ENCODE measurements around the gene BSDC1. TPM values are rescaled to one million over a fixed set of nuclear protein-coding genes. Genes with fewer than 3 reads are reported as not detected.

BSDC1 gene
- total RNA-seq, 1 experiment from 2014 or later = 44.3 TPM

GRCh38 chr1:32334864-32335534 is 59.2 kb downstream of the BSDC1 start (continued):
- TF ChIP-seq, protein P1, sequence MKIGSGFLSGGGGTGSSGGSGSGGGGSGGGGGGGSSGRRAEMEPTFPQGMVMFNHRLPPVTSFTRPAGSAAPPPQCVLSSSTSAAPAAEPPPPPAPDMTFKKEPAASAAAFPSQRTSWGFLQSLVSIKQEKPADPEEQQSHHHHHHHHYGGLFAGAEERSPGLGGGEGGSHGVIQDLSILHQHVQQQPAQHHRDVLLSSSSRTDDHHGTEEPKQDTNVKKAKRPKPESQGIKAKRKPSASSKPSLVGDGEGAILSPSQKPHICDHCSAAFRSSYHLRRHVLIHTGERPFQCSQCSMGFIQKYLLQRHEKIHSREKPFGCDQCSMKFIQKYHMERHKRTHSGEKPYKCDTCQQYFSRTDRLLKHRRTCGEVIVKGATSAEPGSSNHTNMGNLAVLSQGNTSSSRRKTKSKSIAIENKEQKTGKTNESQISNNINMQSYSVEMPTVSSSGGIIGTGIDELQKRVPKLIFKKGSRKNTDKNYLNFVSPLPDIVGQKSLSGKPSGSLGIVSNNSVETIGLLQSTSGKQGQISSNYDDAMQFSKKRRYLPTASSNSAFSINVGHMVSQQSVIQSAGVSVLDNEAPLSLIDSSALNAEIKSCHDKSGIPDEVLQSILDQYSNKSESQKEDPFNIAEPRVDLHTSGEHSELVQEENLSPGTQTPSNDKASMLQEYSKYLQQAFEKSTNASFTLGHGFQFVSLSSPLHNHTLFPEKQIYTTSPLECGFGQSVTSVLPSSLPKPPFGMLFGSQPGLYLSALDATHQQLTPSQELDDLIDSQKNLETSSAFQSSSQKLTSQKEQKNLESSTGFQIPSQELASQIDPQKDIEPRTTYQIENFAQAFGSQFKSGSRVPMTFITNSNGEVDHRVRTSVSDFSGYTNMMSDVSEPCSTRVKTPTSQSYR (CRISPR knock-in tag; IDR thresholded peaks at IDR 0.05) = no peak
- no peak for TF ChIP-seq ZNF512 (CRISPR knock-in tag; IDR thresholded peaks at IDR 0.05; ENCODE audit: borderline replicate concordance)
- TF ChIP-seq ZNF263 (CRISPR knock-in tag; IDR thresholded peaks at IDR 0.05; ENCODE audit: low read depth) = 0 out of 2 replicates have a peak, but pooled peaks have one; percentile 23
- TF ChIP-seq TEAD4 (CRISPR knock-in tag; IDR thresholded peaks at IDR 0.05) = no peak
- TF ChIP-seq TEAD1 (CRISPR knock-in tag; IDR thresholded peaks at IDR 0.05) = 0 out of 2 replicates have a peak, but pooled peaks have one; percentile 41
- no peak for TF ChIP-seq ZNF416 (CRISPR knock-in tag; IDR thresholded peaks at IDR 0.05)
- TF ChIP-seq, protein P2, sequence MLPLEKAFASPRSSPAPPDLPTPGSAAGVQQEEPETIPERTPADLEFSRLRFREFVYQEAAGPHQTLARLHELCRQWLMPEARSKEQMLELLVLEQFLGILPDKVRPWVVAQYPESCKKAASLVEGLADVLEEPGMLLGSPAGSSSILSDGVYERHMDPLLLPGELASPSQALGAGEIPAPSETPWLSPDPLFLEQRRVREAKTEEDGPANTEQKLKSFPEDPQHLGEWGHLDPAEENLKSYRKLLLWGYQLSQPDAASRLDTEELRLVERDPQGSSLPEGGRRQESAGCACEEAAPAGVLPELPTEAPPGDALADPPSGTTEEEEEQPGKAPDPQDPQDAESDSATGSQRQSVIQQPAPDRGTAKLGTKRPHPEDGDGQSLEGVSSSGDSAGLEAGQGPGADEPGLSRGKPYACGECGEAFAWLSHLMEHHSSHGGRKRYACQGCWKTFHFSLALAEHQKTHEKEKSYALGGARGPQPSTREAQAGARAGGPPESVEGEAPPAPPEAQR (CRISPR knock-in tag; IDR thresholded peaks at IDR 0.05) = no peak
- TF ChIP-seq RORB (CRISPR knock-in tag; IDR thresholded peaks at IDR 0.05) = peak; percentile 87; the same call in 1 of the 2 replicates
- TF ChIP-seq ATF6 (CRISPR knock-in tag; IDR thresholded peaks at IDR 0.05) = no peak
- TF ChIP-seq ETV6 (CRISPR knock-in tag; IDR thresholded peaks at IDR 0.05) = no peak
- TF ChIP-seq FOXP1 (CRISPR knock-in tag; IDR thresholded peaks at IDR 0.05; ENCODE audit: borderline replicate concordance) = no peak
- no peak for TF ChIP-seq GRHL2 (CRISPR knock-in tag; IDR thresholded peaks at IDR 0.05; ENCODE audit: insufficient replicate concordance, severe bottlenecking)
- TF ChIP-seq SP1 (CRISPR knock-in tag; conservative IDR thresholded peaks at IDR 0.05) = no peak
- TF ChIP-seq, protein P3, sequence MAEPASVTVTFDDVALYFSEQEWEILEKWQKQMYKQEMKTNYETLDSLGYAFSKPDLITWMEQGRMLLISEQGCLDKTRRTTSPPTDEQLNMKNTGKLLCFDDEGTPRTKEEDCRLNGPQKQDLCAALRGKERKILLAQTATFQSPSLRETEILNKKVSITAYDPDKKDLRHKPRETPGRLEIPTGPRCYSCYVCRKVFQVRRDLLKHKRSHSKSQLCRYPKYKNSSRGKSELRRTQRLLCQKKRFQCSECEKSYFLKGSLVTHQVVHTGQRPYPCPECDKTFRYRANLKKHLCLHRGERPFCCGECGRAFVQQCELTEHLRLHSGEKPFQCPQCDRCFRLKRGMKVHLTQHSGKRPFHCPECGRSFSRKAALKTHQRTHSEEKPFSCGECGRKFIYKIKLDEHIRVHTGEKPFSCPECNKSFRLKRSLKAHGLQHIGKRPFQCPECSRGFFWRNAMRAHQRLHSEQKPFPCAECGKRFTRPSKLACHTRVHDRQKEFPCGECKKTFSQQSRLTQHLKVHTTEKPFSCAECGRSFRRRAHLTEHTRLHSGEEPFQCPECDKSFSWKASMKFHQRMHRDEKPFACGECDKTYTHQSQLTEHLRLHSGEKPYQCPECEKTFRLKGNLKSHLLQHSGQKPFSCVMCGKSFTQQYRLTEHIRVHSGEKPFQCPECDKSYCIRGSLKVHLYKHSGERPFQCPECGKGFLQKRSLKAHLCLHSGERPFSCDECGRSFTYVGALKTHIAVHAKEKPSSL (CRISPR knock-in tag; conservative IDR thresholded peaks at IDR 0.05) = no peak
- no peak for TF ChIP-seq ATF1 (CRISPR knock-in tag; IDR thresholded peaks at IDR 0.05)
